Fibroblast of lung (primary cell): ENCODE results near the gene GAA.

Experiments used
- EZH2 ChIP-seq: IDR thresholded peaks from 2 replicates; pipeline ENCODE4 v1.5.1; 2012; ENCODE audit warnings: low read length, control low read depth, mild to moderate bottlenecking; ENCODE audit errors: missing control alignments
- TF ChIP-seq, protein P1 (sequence below), 2 donors: IDR thresholded peaks in 1 of 2; conservative IDR thresholded peaks in 1 of 2; 1 replicate in 1 of 2; 2 replicates in 1 of 2; pipeline ENCODE4 v1.5.1; 2011 to 2012; ENCODE audit warnings: low read length in 2 of 2, control low read depth in 1 of 2, inconsistent platforms in 1 of 2, low read depth in 1 of 2, mild to moderate bottlenecking in 1 of 2

DNA sequence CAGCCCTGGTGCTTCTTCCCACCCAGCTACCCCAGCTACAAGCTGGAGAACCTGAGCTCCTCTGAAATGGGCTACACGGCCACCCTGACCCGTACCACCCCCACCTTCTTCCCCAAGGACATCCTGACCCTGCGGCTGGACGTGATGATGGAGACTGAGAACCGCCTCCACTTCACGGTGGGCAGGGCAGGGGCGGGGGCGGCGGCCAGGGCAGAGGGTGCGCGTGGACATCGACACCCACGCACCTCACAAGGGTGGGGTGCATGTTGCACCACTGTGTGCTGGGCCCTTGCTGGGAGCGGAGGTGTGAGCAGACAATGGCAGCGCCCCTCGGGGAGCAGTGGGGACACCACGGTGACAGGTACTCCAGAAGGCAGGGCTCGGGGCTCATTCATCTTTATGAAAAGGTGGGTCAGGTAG, 3.6 kb downstream of the GAA start:
- TF ChIP-seq, protein P1, sequence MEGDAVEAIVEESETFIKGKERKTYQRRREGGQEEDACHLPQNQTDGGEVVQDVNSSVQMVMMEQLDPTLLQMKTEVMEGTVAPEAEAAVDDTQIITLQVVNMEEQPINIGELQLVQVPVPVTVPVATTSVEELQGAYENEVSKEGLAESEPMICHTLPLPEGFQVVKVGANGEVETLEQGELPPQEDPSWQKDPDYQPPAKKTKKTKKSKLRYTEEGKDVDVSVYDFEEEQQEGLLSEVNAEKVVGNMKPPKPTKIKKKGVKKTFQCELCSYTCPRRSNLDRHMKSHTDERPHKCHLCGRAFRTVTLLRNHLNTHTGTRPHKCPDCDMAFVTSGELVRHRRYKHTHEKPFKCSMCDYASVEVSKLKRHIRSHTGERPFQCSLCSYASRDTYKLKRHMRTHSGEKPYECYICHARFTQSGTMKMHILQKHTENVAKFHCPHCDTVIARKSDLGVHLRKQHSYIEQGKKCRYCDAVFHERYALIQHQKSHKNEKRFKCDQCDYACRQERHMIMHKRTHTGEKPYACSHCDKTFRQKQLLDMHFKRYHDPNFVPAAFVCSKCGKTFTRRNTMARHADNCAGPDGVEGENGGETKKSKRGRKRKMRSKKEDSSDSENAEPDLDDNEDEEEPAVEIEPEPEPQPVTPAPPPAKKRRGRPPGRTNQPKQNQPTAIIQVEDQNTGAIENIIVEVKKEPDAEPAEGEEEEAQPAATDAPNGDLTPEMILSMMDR (conservative IDR thresholded peaks at IDR 0.05 in 1 of 2, IDR thresholded peaks at IDR 0.05 in 1 of 2; ENCODE audit: low read depth in 1 of 2, low read length in 2 of 2): no peak
- no peak for TF ChIP-seq EZH2
